NCI-H1105 (cell line): ENCODE results near the gene KLHDC1.
"Not testable (repeated sequence)": the region's sequence is repeated elsewhere in the genome, so short reads cannot be mapped to it uniquely, and the experiment has no call there.

Experiments used
- DNase-seq: peaks from one replicate; lab custom pipeline; 2025; lab: John Stamatoyannopoulos, UW

Gene KLHDC1

DNA sequence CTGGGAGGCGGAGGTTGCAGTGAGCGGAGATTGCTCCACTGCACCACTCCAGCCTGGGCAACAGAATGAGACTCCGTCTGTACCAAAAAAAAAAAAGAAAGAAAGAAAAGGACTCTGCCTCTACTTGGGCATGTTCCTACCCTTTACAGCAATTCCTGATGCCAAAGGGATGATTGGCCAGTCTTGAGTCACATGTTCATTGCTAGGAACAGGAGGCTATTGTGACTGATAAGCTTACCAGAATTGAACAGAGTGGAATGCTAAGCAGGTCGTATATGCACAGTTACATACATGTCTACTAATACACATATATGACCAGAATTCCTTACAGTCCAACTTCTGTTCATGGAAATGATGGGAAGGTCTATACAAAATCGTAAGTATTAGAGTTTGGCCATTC lies 34.3 kb downstream of the KLHDC1 start:
- DNase-seq = no peak

DNA sequence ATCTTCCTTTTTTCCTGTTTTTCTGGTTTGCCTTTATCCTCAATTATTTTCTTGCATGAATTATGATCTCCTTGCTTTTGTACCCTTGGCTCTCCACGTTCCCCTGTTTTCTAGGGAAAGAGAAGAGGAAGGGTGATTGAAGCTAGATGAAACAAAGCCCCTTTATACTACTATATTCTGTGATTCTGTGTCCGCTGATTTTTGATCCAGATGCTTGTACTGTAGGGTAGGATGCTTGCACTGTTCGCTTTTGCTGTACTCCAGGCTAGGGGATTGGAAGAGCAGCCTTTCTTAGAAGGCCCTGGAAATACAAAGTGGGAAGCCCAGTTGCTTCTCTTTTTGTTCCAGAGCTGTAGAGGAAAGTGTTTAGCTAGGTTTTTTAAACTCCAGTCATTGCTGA lies 40.0 kb downstream of the KLHDC1 start:
- DNase-seq = no peak

DNA sequence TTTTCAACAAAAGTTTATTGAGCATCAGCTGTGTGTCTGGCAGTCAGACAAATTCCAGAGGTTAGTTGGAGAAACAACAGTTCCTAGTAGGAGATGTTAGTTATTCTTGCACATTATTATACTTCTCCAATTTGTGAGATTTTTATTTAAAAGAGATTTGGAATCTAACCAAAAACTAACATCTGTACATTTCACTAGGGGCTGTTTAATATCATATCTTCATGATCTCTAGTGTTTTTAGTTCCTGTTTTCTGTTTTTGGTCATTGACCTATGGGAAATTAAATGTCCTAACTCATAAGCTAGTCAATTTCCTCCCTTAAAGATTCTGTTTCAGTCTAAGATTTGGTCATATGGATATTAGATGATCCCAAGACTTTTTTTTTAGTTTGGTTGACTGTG lies 40.9 kb downstream of the KLHDC1 start:
- DNase-seq = no peak

DNA sequence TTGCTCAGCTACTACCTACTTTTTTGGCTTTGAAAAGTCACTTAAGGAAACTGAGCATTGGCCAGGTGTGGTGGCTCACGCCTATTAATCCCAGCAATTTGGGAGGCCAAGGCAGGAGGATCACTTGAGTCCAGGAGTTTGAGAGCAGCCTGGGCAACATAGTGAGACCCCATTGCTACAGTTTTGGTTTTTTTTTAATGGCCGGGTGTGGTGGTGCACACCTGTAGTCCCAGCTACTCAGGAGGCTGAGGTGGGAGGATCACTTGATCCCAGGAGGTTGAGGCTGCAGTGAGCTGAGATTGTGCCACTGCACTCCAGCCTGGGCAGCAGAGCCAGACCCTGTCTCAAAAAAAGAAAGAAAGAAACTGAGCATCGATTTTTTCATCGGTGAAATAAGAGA lies 42.7 kb downstream of the KLHDC1 start:
- DNase-seq = not testable (repeated sequence)

DNA sequence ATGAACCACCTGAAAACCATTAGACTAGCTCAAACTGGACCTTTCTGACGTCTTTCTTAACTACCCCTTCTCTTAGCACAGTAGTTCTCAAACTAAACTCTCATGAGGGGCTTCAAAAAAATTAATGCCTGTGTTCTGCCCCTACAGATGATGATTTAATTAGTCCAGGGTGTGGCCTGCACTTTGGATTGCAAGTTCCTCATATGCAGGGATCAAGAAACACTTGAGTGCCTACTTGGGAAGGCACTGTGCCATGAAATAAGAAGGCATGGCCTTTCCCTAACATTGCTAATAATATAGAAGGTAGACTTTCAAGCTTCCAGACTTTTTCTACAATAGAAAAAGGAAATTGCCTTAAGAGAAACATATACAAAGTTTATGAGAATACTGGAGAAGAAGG lies 52.3 kb downstream of the KLHDC1 start:
- no peak for DNase-seq

DNA sequence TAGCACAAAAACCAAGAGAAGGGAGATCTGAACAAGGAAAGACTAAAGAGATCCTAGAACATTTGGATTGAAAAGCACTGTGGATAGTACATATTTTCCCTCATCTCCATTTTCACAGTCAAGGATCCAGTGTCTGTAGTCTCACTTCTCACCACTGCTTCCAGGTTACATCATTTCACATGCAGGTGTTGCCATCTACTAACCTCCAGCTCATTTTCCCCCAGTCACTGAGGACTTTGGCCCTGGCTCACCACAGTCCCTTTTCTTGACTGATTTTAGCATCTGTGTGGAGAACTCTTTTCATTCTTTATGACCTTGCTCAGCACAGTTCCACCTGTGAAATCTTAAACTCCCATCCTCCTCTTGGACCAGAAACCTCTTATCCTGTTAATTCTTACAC lies 53.6 kb downstream of the KLHDC1 start:
- not testable (repeated sequence) for DNase-seq

DNA sequence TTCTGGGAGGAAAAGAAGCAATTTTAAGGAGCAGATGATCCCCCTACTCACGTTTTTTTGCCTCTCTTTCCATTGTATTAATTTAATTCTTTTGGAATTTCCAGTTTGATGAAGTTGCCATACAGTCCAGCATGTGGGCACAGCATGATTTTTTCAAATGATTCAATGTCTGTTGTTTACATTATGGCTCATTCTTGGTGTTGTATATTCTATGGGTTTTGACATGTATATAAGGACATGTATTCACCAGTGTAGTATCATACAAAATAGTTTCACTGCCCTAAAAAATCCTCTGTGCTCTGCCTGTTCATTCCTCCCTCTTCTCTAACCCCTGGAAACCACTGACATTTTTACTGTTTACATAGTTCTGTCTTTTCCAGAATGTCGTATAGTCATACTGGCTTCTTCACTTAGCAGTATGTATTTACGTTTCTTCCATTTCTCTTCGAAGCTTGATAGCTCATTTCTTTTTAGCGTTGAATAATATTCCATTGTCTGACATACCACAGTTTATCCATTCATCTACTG lies 61.7 kb downstream of the KLHDC1 start:
- no peak for DNase-seq

DNA sequence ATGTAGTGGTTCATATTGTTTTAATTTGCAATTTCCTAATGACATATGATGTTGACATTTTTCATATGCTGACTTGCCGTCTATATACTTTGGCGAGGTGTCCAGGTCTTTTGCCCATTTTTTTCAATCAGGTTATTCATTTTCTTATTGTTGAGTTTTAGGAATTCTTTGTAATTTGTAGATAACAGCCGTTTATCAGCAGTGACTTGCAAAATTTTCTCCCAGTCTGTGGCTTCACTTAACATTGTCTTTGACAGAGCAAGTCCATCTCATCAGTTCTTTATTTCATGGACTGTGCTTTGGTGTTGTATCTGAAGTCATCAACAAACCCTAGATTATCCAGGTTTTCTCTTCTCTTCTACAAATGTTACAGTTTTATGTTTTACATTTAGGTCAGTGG lies 62.5 kb downstream of the KLHDC1 start:
- DNase-seq = no peak

DNA sequence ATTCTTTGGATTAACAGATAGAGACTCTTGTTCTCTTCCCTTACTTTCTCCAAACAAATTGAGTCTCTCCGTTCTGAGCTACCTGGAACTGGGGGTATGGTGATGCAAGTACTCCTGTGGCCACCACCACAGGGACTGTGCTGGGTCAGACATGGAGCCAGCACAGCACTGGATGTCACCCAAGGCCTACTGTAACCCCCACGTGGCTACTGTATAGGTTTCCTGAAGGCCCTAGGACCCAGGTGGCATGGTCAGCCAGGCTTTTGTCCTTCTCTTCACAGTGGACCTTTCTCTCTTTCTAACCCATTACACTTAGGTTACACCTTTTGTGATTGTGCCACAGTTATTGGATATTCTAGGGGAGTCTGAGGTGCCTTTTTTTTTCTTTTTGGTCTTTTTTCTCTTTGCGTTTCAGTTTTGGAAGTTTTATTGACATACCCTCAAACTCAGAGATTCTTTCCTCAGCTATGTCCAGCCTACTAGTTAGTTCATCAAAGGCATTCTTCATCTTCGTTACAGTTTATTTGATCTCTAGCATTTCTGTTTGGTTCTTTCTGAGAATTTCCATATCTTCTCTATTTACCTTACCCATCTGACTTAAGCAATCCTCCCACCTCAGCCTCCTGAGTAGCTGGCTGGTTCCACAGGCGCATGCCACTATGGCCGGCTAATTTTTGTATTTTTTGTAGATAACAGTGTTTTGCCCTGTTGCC lies 69.1 kb downstream of the KLHDC1 start:
- no peak for DNase-seq

DNA sequence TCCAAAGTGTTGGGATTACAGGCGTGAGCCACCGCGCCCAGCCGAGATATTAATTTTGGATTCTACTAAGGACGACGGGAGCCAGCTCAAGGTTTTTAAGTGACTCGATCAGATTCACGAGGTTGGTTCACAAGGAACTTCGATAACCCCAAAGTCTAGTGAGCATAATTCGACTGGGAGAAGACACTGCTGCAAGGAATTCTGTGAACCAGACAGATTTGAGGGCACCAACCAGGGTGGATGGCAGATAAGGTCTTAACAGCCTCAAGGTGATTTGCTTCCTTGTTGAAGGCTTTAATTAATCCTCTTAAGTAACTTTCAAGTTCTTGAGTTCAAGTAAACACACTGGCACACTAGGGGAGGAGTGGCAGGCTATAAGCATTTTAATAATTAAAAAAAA lies 73.9 kb downstream of the KLHDC1 start:
- no peak for DNase-seq

DNA sequence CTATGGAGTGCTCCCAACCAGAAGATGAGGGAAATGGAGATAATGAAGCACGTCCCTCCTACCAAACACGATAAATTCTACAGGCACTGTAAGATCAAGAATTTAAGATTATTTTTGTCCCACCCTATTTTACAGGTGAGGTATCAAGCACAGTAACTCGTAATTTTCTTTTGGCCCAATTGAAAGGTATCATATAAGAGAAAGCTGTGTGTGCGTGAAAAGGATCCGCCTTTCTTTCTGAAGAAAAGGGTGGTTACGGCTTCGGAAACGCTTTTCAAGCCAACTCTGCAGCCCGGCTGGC lies 74.3 kb downstream of the KLHDC1 start:
- no peak for DNase-seq

DNA sequence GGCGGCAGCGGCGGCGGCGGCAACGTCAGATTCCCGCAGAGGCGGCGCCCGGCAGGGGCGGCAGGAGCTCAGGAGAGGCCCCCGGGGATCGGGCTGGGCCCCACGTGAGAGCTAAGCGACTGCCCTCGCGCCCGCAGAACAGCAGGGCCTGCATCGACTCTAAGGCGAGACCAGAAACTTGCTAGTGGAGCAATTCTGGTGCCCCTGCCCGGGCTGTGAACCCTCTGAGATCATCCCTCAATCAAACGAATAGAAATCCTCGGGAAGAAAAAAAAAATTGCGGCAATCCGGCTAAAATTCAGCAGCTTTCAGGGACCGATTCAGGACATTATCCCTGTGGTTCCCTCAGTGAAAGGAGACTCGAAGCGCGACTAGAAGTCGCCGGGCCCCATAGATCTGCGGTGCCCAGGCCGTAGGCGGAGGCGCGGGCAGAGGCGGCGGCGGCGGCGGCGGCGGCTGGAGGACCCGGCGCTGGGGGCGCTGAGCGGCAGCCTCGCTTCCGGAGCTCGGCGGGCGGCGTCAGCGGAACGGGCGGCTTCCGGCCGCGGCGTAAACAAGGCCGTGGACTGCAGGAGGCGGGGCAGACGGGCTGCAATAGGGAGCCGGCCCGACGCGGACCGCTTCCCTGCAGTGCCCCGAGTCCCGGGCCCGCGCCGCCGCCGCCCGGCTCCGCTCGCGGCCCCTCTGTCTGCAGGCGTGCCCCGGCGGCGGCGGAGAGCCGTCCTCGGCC lies 74.8 kb downstream of the KLHDC1 start, which contains the start of gene KLHDC2:
TSS of gene KLHDC2 (plus strand) at position 583 of the 730 bp plus-strand sequence. CDS start 316 bp downstream, outside the sequence.
- peak; percentile 88 for DNase-seq

DNA sequence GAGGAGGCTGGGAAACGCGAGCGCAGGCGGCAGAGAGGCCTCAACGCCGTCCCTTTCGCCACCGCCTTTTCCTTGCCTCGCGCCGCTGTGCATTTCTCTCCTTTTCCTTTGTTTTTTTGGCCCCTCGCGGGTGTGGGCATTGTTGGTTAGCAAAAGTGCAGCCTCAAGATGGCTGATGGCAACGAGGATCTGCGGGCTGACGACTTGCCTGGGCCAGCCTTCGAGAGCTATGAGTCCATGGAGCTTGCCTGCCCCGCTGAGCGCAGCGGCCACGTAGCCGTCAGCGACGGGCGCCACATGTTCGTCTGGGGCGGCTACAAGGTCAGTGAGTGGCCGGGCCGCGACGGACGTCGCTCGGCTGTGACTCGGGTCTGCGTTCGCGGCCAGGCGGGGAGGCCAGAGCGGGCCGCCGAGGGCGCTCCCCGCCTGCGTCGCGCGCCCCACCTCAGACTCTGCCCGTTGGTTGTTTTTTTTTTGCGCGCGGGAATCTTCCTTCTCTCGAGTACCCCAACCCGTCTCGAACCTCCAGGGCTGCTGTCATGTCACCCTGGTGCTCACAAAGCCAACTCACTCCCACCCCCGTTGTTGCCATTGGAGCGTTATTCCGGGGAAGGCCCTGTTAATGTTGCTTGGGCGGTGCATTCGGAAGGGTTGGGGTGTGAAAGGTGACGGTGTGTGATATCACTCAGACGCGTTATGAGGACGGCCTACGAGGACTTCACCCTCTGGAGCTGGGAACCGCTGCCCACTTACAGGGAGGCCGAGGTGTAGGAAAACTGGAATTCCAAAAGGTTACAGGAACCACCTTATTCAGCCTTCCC lies 75.6 kb downstream of the KLHDC1 start:
- DNase-seq = peak; percentile 10

DNA sequence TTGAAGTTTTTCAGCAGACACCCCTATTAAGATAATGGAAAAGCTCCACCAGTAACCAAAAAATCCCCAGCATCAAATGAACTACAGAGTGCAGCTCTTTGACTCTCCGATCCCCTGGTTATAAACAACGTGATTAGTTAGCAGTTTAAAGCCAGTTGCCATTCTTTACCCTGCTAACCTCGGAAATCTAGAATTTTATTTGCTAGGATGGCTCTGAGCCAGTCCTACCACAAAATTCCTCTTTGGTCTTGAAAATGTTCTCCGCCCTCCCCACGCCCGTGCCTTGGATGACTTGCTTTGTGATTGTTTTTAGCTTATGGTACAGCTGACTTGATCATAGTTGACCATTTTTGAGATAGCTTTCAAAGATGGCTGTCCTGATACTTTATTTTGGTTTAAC lies 76.3 kb downstream of the KLHDC1 start:
- no peak for DNase-seq

DNA sequence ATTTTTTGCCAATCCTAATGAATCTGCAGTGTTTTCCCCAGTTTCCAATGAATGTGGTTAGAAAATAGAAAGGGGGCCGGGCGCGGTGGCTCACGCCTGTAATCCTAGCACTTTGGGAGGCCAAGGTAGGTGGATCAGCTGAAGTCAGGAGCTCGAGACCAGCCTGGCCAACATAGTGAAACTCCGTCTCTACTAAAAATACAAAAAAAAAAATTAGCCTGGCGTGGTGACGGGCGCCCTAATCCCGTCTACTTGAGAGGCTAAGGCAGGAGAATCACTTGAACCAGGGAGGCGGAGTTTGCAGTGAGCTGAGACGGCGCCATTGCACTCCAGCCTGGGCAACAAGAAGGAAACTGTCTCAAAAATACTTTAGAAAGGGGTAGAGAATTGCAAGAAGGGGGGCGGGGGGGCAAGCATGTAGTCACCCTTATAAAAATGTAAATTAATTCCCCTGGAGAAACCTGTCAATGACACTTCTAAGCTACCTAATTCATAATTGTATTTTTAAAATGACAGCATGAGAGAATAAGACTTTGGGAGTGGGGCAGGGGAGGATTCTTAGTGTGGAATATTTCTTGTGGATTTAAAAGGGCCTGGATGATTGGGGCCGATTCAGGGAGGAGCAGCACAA lies 76.8 kb downstream of the KLHDC1 start:
- DNase-seq = no peak

DNA sequence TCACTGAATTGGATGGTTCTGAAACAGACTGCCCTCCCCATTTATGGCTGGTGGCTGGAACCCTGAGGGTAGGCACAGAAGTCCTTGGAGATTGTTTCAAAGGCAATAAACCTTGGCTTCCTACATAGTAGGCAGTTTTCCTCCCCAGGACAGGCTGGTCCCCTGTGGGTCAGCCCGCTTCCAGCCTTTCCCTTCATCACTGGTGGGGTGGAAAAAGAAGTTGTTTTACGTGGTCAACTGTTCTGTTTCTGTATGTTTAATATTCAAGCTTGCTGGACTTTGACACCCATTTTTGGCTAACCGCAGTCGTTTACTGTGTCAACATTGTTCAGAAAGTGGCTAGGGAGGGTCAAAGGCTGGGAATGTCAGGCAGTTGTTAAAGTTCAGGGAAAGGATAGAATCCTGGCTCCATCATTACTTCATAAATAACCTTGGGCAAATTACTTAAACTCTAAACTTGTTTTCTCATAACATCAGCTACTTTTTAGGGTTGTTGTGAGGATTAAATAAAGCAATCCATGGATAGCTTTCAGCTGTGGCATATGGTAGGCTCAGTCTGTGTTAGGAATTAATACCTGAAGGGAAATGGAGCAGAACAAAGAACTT lies 77.4 kb downstream of the KLHDC1 start:
- DNase-seq = no peak

DNA sequence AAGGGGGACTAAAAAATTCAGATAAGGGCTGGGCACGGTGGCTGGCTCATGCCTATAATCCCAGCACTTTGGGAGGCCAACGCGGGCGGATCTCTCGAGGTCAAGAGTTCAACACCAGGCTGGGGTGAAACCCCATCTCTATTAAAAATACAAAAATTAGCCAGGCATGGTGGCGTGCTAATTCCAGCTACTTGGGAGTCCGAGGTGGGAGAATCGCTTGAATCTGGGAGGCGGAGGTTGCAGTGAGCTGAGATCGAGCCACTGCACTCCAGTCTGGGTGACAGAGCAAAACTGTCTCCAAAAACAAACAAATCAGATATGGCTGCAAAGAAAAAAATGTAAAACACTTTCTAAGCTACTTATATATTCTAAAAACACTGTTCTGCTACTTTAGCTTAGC lies 78.8 kb downstream of the KLHDC1 start:
- not testable (repeated sequence) for DNase-seq

DNA sequence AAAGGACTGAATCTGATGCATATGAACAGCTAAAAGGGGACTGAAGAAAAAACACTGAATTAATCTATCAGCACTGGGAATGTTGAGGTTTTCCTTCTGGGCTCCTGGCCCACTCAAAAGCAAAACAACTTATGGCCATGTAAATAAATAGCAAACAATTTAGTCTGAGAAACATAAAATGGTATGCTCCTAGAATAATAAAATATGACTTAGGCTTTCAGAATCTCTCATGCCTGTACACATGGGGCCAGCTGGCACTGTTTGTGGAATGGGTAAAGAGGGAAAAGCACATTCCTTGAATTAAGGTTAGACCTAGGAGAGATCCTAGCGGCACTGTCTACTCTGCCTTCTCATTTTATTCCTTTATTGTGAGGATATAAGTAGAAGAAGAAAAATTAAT lies 81.2 kb downstream of the KLHDC1 start:
- DNase-seq = no peak

DNA sequence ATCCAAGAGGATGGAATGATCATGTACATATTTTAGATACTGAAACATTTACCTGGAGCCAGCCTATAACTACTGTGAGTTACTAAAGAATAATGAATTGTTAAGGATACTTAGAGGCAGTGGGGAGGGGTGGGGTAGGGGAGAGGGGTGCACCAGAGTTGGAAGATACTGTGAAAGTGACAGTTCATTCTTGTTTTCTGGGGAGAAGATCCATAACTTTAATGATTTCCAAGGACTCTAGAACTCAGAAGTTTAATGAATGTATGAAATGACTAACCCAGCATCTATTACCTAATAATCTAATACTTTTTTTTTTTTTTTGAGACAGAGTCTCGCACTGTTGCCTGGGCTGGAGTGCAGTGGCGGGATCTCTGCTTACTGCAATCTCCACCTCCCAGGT lies 85.5 kb downstream of the KLHDC1 start:
- DNase-seq = no peak

DNA sequence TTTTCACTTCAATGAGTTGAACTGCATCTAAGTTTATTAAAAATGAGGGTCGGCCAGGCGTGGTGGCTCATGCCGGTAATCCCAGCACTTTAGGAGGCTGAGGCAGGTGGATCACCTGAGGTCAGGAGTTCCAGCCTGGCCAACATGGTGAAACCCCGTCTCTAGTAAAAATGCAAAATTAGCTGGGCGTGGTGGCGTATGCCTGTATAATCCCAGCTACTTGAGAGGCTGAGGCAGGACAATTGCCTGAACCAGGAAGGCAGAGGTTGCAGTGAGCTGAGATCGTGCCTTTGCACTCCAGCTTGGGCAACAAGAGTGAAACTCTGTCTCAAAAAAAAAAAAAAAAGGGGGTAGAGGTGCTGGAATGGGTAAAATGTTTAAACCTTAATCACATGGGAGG lies 88.1 kb downstream of the KLHDC1 start:
- DNase-seq = not testable (repeated sequence)

DNA sequence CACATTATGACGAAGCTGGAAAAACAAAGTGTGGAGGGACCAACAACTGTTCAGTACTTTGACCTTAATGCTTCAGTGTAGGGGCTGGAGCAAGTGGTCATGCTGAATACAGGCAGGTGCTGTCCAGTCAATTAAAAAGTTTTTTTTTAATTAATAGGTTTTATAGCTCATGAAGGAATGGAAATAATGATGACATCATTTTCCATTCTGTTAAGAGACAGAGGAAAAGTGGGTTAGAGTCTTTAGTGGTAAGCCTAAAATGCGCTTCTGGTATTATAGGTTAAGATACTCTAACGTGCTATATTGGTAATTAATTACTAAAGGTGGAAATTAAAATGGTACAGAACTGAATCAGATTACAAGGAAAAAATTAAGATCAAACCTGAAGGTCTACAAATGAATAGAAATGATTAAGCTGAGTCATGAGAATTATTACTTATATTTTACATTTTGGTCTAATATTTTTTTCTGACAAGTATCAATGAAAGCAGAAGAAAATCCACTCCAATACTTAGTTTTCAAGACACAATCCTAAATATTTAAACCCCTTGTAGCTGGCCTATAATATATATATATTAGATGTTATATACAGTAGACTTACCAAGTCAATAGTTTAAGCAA lies 90.6 kb downstream of the KLHDC1 start:
- DNase-seq = no peak
